GM18873 (cell line): Measurements from ENCODE around the gene RERG.
A peak's percentile ranks its signal among the peaks of the same experiment; 100 is the strongest.

ENCODE experiments used
- ATAC-seq: cut with Tn5 transposase; IDR thresholded peaks from one replicate; pipeline ENCODE4 v1.9.1; 2021; ENCODE audit warnings: mild to moderate bottlenecking, moderate library complexity, moderate number of reproducible peaks; ENCODE audit not compliant: unreplicated experiment, low FRiP score

The RERG gene

GRCh38 chr12:15220915-15221885, at the start of gene RERG:
Gene RERG (minus strand): TSS chr12:15221417. CDS start chr12:15217489, 3,928 bp downstream.
- ATAC-seq: peak; percentile 88

- no peak for ATAC-seq
Observed at GRCh38 chr12:15270591-15270990, 49.4 kb upstream of the RERG start.

- peak; percentile 55 for ATAC-seq
Observed at GRCh38 chr12:15268927-15269552, 47.8 kb upstream of the RERG start.

GRCh38 chr12:15268309-15268708, 47.1 kb upstream of the RERG start:
- no peak for ATAC-seq

- no peak for ATAC-seq
Observed at GRCh38 chr12:15265875-15266274, 44.7 kb upstream of the RERG start.

- ATAC-seq: no peak
Observed at GRCh38 chr12:15256761-15257160, 35.5 kb upstream of the RERG start.

GRCh38 chr12:15253990-15254389, 32.8 kb upstream of the RERG start:
- ATAC-seq: no peak

- no peak for ATAC-seq
Observed at GRCh38 chr12:15244926-15245325, 23.7 kb upstream of the RERG start.

- ATAC-seq: no peak
Observed at GRCh38 chr12:15244341-15244740, 23.1 kb upstream of the RERG start.

GRCh38 chr12:15243102-15243501, 21.9 kb upstream of the RERG start:
- ATAC-seq: no peak

- no peak for ATAC-seq
Observed at GRCh38 chr12:15240898-15241297, 19.7 kb upstream of the RERG start.

- ATAC-seq: no peak
Observed at GRCh38 chr12:15234508-15234907, 13.3 kb upstream of the RERG start.

- no peak for ATAC-seq
Observed at GRCh38 chr12:15234011-15234410, 12.8 kb upstream of the RERG start.

- no peak for ATAC-seq
Observed at GRCh38 chr12:15232959-15233358, 11.7 kb upstream of the RERG start.

GRCh38 chr12:15231493-15231892, 10.3 kb upstream of the RERG start:
- ATAC-seq: no peak

- no peak for ATAC-seq
Observed at GRCh38 chr12:15230751-15231150, 9.5 kb upstream of the RERG start.

GRCh38 chr12:15230137-15230536, 8.9 kb upstream of the RERG start:
- no peak for ATAC-seq

- no peak for ATAC-seq
Observed at GRCh38 chr12:15227004-15227679, 5.9 kb upstream of the RERG start.

GRCh38 chr12:15225863-15226218, 4.6 kb upstream of the RERG start:
- ATAC-seq: peak; percentile 72

- no peak for ATAC-seq
Observed at GRCh38 chr12:15225136-15225862, 4.1 kb upstream of the RERG start.

GRCh38 chr12:15222219-15222618, 1.0 kb upstream of the RERG start:
- no peak for ATAC-seq
